H1 (cell line): ENCODE measurements around the gene OR3A2. TPM values are rescaled to one million over a fixed set of nuclear protein-coding genes. Genes with fewer than 3 reads are reported as not detected.

Experiments
- CTCF ChIA-PET: fragments of 300-600 bp; sonication (Branson Sonifier 250); formaldehyde crosslinking; loops from one replicate; lab custom pipeline; 2021; ENCODE audit not compliant: partially characterized antibody; lab: Charles Lee
- POLR2A ChIA-PET: fragments of 300-600 bp; sonication (Branson Sonifier 250); formaldehyde crosslinking; loops from one replicate; lab custom pipeline; 2021; ENCODE audit warnings: inconsistent platforms; ENCODE audit not compliant: partially characterized antibody; lab: Charles Lee
- DNase-seq, 2 experiments: peaks; one replicate each; pipeline versions ENCODE4 v3.0.0 to v3.0.0-alpha.2; 2010 to 2022; ENCODE audit warnings: low spot score in 2 of 2, low read depth in 1 of 2, mixed read lengths in 1 of 2
- FAIRE-seq: peaks from 2 replicates; lab custom pipeline; 2011; peaks lifted over from hg19 to GRCh38; lab: Jason Lieb, UNC
- H2AFZ ChIP-seq: 2 replicates; pipeline ENCODE4 v1.8.1; 2012; ENCODE audit warnings: low read length, inconsistent platforms
- H2AK5ac ChIP-seq: 2 replicates; pipeline ENCODE4 v1.6.1; 2013; ENCODE audit warnings: low read depth, low read length
- H2BK120ac ChIP-seq: replicated peaks from 2 replicates; pipeline ENCODE3; 2013; ENCODE audit warnings: low read depth, low read length, inconsistent platforms
- H2BK12ac ChIP-seq: 2 replicates; pipeline ENCODE4 v1.6.1; 2013; ENCODE audit warnings: low read depth, low read length
- H2BK15ac ChIP-seq: 2 replicates; pipeline ENCODE4 v1.6.1; 2013; ENCODE audit warnings: low read length
- H2BK20ac ChIP-seq: 2 replicates; pipeline ENCODE4 v1.6.1; 2013; ENCODE audit warnings: low read length
- H2BK5ac ChIP-seq: 2 replicates; pipeline ENCODE4 v1.6.1; 2013; ENCODE audit warnings: low read depth, low read length
- H3K14ac ChIP-seq: 2 replicates; pipeline ENCODE4 v1.6.1; 2013; ENCODE audit warnings: inconsistent platforms; ENCODE audit not compliant: insufficient read length
- H3K18ac ChIP-seq: 2 replicates; pipeline ENCODE4 v1.6.1; 2013; ENCODE audit warnings: low read length; ENCODE audit errors: extremely low read depth
- H3K23ac ChIP-seq: 2 replicates; pipeline ENCODE4 v1.6.1; 2013; ENCODE audit warnings: inconsistent platforms; ENCODE audit not compliant: insufficient read length
- H3K23me2 ChIP-seq: 2 replicates; pipeline ENCODE4 v1.6.1; 2013; ENCODE audit warnings: low read depth, low read length
- H3K27ac ChIP-seq: 2 replicates; pipeline ENCODE4 v1.6.1; 2011; ENCODE audit warnings: low read depth, low read length, inconsistent platforms
- H3K27me3 ChIP-seq, 4 experiments: replicated peaks in 1 of 4; 1 replicate in 1 of 4; 2 replicates in 3 of 4; pipeline versions ENCODE4 v1.6.1 to v1.8.1; 2011 to 2013; ENCODE audit warnings: low read length in 3 of 4, mild to moderate bottlenecking in 3 of 4, inconsistent platforms in 2 of 4, mixed read lengths in 2 of 4, moderate library complexity in 1 of 4; ENCODE audit not compliant: control insufficient read depth in 3 of 4, insufficient read depth in 3 of 4; ENCODE audit errors: extremely low read depth in 1 of 4
- H3K36me3 ChIP-seq, 4 experiments: 2 replicates each; pipeline versions ENCODE4 v1.6.1 to v1.8.1; 2011 to 2013; ENCODE audit warnings: mild to moderate bottlenecking in 4 of 4, low read length in 3 of 4, moderate library complexity in 2 of 4, control low read depth in 1 of 4, inconsistent platforms in 1 of 4; ENCODE audit not compliant: insufficient read depth in 4 of 4, control insufficient read depth in 2 of 4
- H3K4ac ChIP-seq: replicated peaks from 2 replicates; pipeline ENCODE3; 2013; ENCODE audit warnings: low read length, low read depth, mixed read lengths, inconsistent platforms; ENCODE audit not compliant: insufficient read length
- H3K4me1 ChIP-seq, 4 experiments: replicated peaks in 1 of 4; 1 replicate in 1 of 4; 2 replicates in 3 of 4; pipeline versions ENCODE4 v1.6.1 to v1.8.1; 2011 to 2013; ENCODE audit warnings: low read length in 3 of 4, inconsistent platforms in 2 of 4, mixed read lengths in 1 of 4; ENCODE audit not compliant: insufficient read depth in 4 of 4, control insufficient read depth in 3 of 4
- H3K4me2 ChIP-seq, 2 experiments: 2 replicates each; pipeline versions ENCODE4 v1.6.1 to v1.8.1; 2011 to 2013; ENCODE audit warnings: low read depth in 2 of 2, low read length in 2 of 2, control low read depth in 1 of 2, inconsistent platforms in 1 of 2, mild to moderate bottlenecking in 1 of 2; ENCODE audit not compliant: insufficient read depth in 1 of 2
- H3K4me3 ChIP-seq, 4 experiments: fragments of 200-600, 300-600 bp in 1 of 4; sonication (generic), shearing (Covaris generic), sonication (Bioruptor Twin) in 1 of 4; 2 replicates each; pipeline versions ENCODE4 v1.5.1 to v1.8.1; 2011 to 2016; ENCODE audit warnings: low read length in 4 of 4, low read depth in 3 of 4, control low read depth in 2 of 4, inconsistent platforms in 2 of 4, mild to moderate bottlenecking in 2 of 4, mixed read lengths in 1 of 4, moderate library complexity in 1 of 4; ENCODE audit not compliant: insufficient read depth in 2 of 4; ENCODE audit errors: extremely low read depth in 1 of 4
- H3K56ac ChIP-seq: replicated peaks from 2 replicates; pipeline ENCODE3; 2013; ENCODE audit warnings: low read depth, mild to moderate bottlenecking, mixed read lengths, low read length, inconsistent platforms; ENCODE audit not compliant: insufficient read length
- H3K79me1 ChIP-seq: 2 replicates; pipeline ENCODE4 v1.6.1; 2013; ENCODE audit warnings: low read depth, low read length, control low read depth
- H3K79me2 ChIP-seq, 2 experiments: 2 replicates each; pipeline versions ENCODE4 v1.6.1 to v1.8.1; 2012 to 2013; ENCODE audit warnings: low read length in 2 of 2, mild to moderate bottlenecking in 2 of 2, inconsistent platforms in 1 of 2; ENCODE audit not compliant: insufficient read depth in 2 of 2, control insufficient read depth in 1 of 2
- H3K9ac ChIP-seq, 4 experiments: replicated peaks in 1 of 4; 1 replicate in 1 of 4; 2 replicates in 3 of 4; pipeline versions ENCODE4 v1.6.1 to v1.8.1; 2011 to 2013; ENCODE audit warnings: low read depth in 3 of 4, low read length in 3 of 4, control low read depth in 2 of 4, mild to moderate bottlenecking in 2 of 4, moderate library complexity in 2 of 4, inconsistent platforms in 1 of 4; ENCODE audit errors: extremely low read depth in 1 of 4
- H3K9me3 ChIP-seq, 2 experiments: 2 replicates each; pipeline versions ENCODE4 v1.6.1 to v1.8.1; 2012 to 2013; ENCODE audit warnings: mild to moderate bottlenecking in 2 of 2, moderate library complexity in 2 of 2, control low read depth in 1 of 2, inconsistent platforms in 1 of 2, low read depth in 1 of 2, low read length in 1 of 2, mixed read lengths in 1 of 2; ENCODE audit not compliant: insufficient read depth in 2 of 2
- H4K20me1 ChIP-seq, 2 experiments: replicated peaks in 1 of 2; 2 replicates each; pipeline versions ENCODE3 to v1.8.1; 2011 to 2013; ENCODE audit warnings: inconsistent platforms in 2 of 2, low read length in 2 of 2, mild to moderate bottlenecking in 1 of 2; ENCODE audit not compliant: insufficient read depth in 2 of 2, control insufficient read depth in 1 of 2
- H4K5ac ChIP-seq: 2 replicates; pipeline ENCODE4 v1.6.1; 2013; ENCODE audit warnings: low read length, low read depth, mixed read lengths, inconsistent platforms; ENCODE audit not compliant: insufficient read length
- H4K8ac ChIP-seq: 2 replicates; pipeline ENCODE4 v1.8.0; 2013; ENCODE audit warnings: mild to moderate bottlenecking, moderate library complexity, low read length, inconsistent platforms; ENCODE audit not compliant: insufficient read depth; ENCODE audit errors: extremely low read depth
- H4K91ac ChIP-seq: replicated peaks from 2 replicates; pipeline ENCODE3; 2013; ENCODE audit warnings: low read length, mixed read lengths, inconsistent platforms; ENCODE audit not compliant: insufficient read length
- E2F6 ChIP-seq: IDR thresholded peaks from 2 replicates; pipeline ENCODE4 v1.6.1; 2012; ENCODE audit warnings: inconsistent platforms
- POLR2A ChIP-seq, 2 experiments: IDR thresholded peaks; 1 replicate in 1 of 2; 2 replicates in 1 of 2; pipeline ENCODE4 v1.6.1; 2011; ENCODE audit warnings: low read depth in 2 of 2, low read length in 2 of 2, mild to moderate bottlenecking in 2 of 2; ENCODE audit errors: control extremely low read depth in 1 of 2
- RNF2 ChIP-seq: fragments of 200-900, 300-1000 bp; sonication (generic); IDR thresholded peaks from 2 replicates; pipeline ENCODE4 v1.7.1; 2016; ENCODE audit warnings: borderline replicate concordance, low read depth, mild to moderate bottlenecking, antibody characterized with exemption, low read length; ENCODE audit not compliant: poor library complexity, severe bottlenecking; ENCODE audit errors: missing control alignments
- WGBS, 2 experiments: shearing (Covaris generic) in 1 of 2; methylation state at CpG; one replicate each; pipeline versions ENCODE4 v1.1.6 to v1.1.7; 2013 to 2015; ENCODE audit warnings: low lambda C conversion rate in 2 of 2, mixed read lengths in 2 of 2, inconsistent platforms in 1 of 2, low coverage in 1 of 2, missing lambda C conversion rate in 1 of 2; ENCODE audit not compliant: insufficient replicate concordance in 2 of 2, insufficient coverage in 1 of 2, insufficient read length in 1 of 2; ENCODE audit errors: extremely low coverage in 1 of 2, missing lambda C conversion rate in 1 of 2; 5-methylcytosine and 5-hydroxymethylcytosine counted together
- polyA plus RNA-seq, 7 experiments: library from polyadenylated mRNA; depleted of rRNA in 3 of 7; stranded (reverse) in 5 of 7; unstranded in 2 of 7; fragments of >200 nt in 5 of 7; fragments of 200-250 nt in 2 of 7; gene quantifications; 1 replicate in 5 of 7; 2 replicates in 1 of 7; 4 replicates in 1 of 7; pipeline versions ENCODE4 v1.2.1 to v1.2.3, GENCODE V29; 2011 to 2013; ENCODE audit warnings: missing spikeins in 2 of 7, mixed read lengths in 2 of 7
- total RNA-seq: library from RNA; stranded (reverse); fragmentation: NEBNext Ultra II Directional; extraction: Animal tissue kit (Norgen Biotek cat#: 25700); gene quantifications from 2 replicates; pipeline ENCODE4 v1.2.1, GENCODE V29; 2021

The OR3A2 gene
- total and polyA plus RNA-seq, 2 of the 8 experiments (the other 6 are each of a cell fraction or from before 2014, with no cell fraction given), result not detected

GRCh38 chr17:3282901-3283300 is 103.2 kb downstream of the OR3A2 start:
- Histone ChIP-seq H2AFZ (no peak overlapping the region), H2BK12ac (no peak overlapping the region), H2BK15ac (no peak overlapping the region), H3K79me1 (no peaks in the 10 kb centered on the region), H4K5ac (no peak overlapping the region), H4K91ac (no peak overlapping the region), H3K4me3 (no peak overlapping the region), H3K14ac (no peak overlapping the region), H3K23me2 (no peaks in the 10 kb centered on the region), H3K4me2 (no peak overlapping the region), H3K9me3 (peaks cover 7 to 15% of the 10 kb centered on the region in 2 experiments; a peak in 3 of 4 replicates), H3K27ac (no peak overlapping the region), H3K9ac (no peak overlapping the region), H2BK20ac (no peak overlapping the region), H3K56ac (no peak overlapping the region), H3K4ac (no peak overlapping the region), H2BK5ac (no peak overlapping the region), H4K8ac (no peak overlapping the region), H4K20me1 (no peaks in the 10 kb centered on the region), H3K18ac (no peak overlapping the region), H3K27me3 (no peaks in the 10 kb centered on the region), H2AK5ac (no peak overlapping the region), H3K36me3 (no peaks in the 10 kb centered on the region), H2BK120ac (no peak overlapping the region), H3K23ac (no peak overlapping the region), H3K79me2 (no peaks in the 10 kb centered on the region), H3K4me1 (no peaks in the 10 kb centered on the region)
- DNase-seq, result no peak
- no peak for TF ChIP-seq RNF2
- TF ChIP-seq E2F6, result no peak
- TF ChIP-seq POLR2A (IDR thresholded peaks at IDR 0.05; ENCODE audit: control extremely low read depth in 1 of 2, low read depth in 2 of 2, low read length in 2 of 2), result no peak
- FAIRE-seq, result no peak
- WGBS, 2 experiments, result 86% methylated on average over 1 of the region's 1 CpG; no CpG with 5 or more reads in 1 of the 2 experiments
- ChIA-PET POLR2A (no interaction called here), CTCF (interaction anchor here (0.7 kb wide), 1 partner anchor 129 kb away, joined by 3 read pairs; no protein-coding TSS in a partner anchor)
